ENCODE measurements around the gene TNFSF8.

TNFSF8 gene

GRCh38 chr9:114930056-114930812 lies at the start of gene TNFSF8:
Gene TNFSF8, minus strand, starts transcription at chr9:114930591. Its CDS starts 288 bp downstream, at chr9:114930303.
- no peak for DNase-seq

- DNase-seq = no peak
Measured at GRCh38 chr9:114973216-114973615, 42.8 kb upstream of the TNFSF8 start.

- DNase-seq = no peak
Measured at GRCh38 chr9:114972510-114973136, 42.2 kb upstream of the TNFSF8 start.

GRCh38 chr9:114969269-114969668 lies 38.9 kb upstream of the TNFSF8 start:
- no peak for DNase-seq

- no peak for DNase-seq
Measured at GRCh38 chr9:114968671-114969070, 38.3 kb upstream of the TNFSF8 start.

- no peak for DNase-seq
Measured at GRCh38 chr9:114965564-114965963, 35.2 kb upstream of the TNFSF8 start.

- DNase-seq = no peak
Measured at GRCh38 chr9:114962809-114963208, 32.4 kb upstream of the TNFSF8 start.

- no peak for DNase-seq
Measured at GRCh38 chr9:114960276-114960675, 29.9 kb upstream of the TNFSF8 start.

- no peak for DNase-seq
Measured at GRCh38 chr9:114958844-114959235, 28.4 kb upstream of the TNFSF8 start.

- no peak for DNase-seq
Measured at GRCh38 chr9:114958021-114958843, 27.8 kb upstream of the TNFSF8 start.

GRCh38 chr9:114957558-114957957 lies 27.2 kb upstream of the TNFSF8 start:
- DNase-seq = no peak

- DNase-seq = no peak
Measured at GRCh38 chr9:114954956-114955582, 24.7 kb upstream of the TNFSF8 start.

GRCh38 chr9:114953959-114954358 lies 23.6 kb upstream of the TNFSF8 start:
- DNase-seq = no peak

GRCh38 chr9:114953046-114953445 lies 22.7 kb upstream of the TNFSF8 start:
- DNase-seq = no peak

- no peak for DNase-seq
Measured at GRCh38 chr9:114950761-114951160, 20.4 kb upstream of the TNFSF8 start.

- no peak for DNase-seq
Measured at GRCh38 chr9:114947058-114947457, 16.7 kb upstream of the TNFSF8 start.

GRCh38 chr9:114945616-114946412 lies 15.4 kb upstream of the TNFSF8 start:
- DNase-seq = no peak

- no peak for DNase-seq
Measured at GRCh38 chr9:114941376-114941775, 11.0 kb upstream of the TNFSF8 start.

- DNase-seq = no peak
Measured at GRCh38 chr9:114938687-114939575, 8.5 kb upstream of the TNFSF8 start.

- DNase-seq = no peak
Measured at GRCh38 chr9:114937516-114937915, 7.1 kb upstream of the TNFSF8 start.

GRCh38 chr9:114936581-114936980 lies 6.2 kb upstream of the TNFSF8 start:
- DNase-seq = no peak

Measured in NCI-H1417 treated with DMSO at 0.1 percent for 48 hours (cell line).